EH (cell line): Measurements from ENCODE around the gene MAP2K5.

Source experiments
- DNase-seq: peaks from one replicate; pipeline ENCODE4 v3.0.0-alpha.2; 2015; ENCODE audit warnings: low read depth

The MAP2K5 gene

DNA sequence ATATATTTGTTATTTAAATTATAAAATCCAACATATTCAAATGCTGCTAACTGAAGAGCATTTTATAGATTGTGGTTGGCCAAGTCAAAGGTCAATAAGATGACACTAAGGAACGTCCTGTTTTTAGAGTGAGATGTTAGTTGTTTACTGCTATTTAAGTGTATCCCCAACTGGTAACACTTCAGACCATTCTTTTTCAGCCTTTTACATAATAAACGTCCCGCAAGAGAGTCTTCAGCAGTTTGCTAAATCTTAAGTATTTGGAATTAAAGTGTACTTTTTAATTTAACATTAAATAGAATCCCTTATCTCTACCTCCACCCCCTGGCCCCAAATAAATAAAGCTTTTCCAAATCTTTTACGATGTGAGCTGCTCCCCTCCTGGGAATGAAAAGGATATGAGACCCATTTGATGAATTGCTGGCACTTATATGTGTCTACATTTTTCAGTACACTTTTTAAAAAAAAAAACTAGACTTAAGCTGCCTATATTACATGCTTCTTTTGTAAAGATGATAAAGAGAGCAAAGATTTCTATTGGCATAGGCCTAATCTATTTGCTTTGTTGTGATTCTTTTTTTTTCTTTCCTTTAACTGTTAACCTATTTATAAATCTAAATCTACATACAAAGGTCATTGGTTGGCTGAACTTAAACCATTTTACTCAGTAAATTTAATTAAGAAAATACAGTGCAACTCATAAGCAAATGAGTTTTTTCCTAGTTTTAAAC, 181.0 kb downstream of the MAP2K5 start:
- DNase-seq = no peak

DNA sequence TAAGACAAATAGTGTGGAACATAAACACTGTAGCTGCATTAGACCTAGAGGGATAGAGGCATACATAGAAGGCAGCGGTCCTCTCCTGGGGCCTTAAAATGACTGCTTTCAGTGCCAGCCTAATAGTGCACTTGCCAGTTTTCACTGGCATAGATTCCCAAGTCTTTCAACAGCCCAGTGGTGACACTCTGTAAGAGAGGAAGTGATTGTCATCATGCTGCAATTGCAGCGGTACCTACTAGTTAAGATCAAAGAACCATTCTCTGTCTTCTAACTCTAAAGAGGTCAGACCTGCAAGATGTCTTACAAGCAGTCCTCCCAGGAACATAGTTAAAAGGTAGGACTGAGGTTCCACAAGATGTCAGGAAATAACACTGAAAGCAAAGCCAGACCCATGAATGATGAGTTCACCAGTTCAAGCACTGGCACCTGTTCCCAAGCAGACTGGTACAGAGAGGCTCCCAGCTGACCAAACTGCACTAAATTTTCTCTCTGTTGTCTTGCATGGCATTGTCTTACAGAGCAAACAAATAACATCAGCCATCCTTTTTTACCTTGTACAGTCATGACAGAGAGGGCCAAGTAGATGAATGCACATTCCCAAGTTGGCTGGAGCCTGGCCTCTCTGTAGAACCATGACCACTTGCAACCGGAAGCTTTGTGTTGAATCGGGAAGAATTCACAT, 182.3 kb downstream of the MAP2K5 start:
- no peak for DNase-seq

DNA sequence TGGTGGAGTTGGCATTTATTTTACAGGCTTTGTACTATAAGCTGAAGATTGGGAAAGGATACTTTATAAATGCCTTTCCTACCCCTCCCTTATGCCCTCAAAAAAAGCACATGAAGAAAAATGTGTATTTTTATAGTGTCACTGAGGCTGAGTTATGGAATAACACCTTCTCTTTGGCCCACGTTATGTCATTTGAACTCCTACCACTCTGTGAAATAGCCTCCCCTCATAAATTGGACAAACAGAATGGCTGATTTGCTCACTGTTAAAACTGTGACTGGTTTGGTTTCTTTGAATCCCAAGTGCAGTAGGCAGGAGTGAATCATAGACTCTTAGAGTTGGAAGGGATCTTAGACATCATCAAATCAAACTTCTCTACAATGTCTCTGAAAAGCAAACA, 187.6 kb downstream of the MAP2K5 start:
- no peak for DNase-seq

DNA sequence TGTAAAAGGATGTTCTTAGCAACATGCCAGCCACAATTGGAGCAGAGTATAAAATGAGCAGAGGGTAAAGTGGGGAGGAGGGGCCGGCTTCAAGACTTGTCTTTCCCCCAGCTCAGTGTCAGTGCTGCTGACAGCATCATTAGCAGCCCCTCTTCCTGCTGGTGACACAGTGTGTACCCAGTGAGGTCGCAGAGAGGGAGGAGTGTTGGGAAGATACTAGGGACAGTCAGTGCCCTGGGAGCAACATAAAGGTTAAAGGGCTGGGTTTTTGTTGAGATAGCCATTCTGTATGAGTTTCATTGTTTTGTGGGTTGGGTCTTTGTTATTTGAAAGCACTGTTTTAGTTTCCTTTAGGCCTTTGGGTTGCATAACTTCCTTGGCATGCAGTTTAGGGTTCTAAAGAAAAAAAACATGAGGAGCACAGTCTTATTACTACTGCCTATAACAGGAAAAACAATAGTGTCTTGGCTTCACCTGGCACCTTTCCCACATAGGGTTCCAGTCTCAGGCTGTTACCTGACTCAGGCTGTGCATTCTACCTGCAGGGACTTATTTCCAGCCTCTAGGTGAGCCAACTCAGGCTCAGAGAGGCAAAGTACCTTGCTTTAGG, 188.7 kb downstream of the MAP2K5 start:
- DNase-seq = no peak

DNA sequence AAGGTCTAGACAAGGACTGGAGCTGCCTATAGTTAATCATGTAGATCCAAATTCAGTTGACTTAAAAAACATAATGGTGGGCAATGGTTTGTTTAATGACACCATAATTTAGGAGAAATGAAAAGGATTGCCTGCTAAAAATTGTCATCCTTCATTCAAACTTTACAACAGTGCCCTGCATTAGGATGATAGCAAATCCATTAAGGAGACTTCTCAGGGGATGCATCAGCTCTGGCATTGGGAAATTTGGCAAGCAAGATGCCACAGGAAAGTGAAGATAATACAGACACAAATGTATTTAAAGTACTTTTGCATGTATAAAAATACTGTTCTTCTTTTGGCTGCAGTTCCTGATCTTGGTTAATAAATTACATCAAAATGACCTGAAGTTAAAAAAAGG, 189.7 kb downstream of the MAP2K5 start:
- no peak for DNase-seq

DNA sequence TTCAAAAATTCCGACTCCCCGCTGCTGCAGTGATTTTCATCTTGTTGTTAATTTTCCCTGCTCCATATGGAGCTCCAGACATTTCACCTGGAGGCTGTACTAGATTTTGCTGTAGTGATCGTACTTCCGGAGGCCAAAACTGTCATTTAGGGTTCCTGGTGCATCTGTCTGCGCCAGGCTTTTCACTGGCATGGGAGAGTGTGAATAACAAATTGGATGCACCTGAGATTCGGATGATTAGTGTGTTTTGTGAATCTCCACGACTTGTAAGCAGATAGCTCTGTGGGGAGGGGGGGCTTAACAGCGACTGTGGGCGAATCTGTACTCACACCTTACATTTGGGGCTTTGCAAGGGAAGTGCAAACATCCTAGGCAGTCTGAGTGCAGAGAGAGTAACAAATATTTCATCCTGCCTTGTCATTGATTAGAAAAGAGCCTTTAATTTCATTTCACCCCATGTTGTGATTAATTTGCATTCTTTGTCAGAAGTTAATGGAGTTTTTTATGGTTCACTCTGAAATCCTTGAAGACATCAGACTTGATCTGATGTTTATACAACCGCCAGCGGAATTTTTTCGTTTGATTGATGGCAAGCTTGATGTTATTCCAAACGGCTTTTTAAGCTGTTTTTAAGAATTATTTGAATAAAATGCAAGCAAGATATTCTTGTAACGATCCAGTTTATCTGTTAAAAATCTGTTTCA, 190.3 kb downstream of the MAP2K5 start:
- no peak for DNase-seq

DNA sequence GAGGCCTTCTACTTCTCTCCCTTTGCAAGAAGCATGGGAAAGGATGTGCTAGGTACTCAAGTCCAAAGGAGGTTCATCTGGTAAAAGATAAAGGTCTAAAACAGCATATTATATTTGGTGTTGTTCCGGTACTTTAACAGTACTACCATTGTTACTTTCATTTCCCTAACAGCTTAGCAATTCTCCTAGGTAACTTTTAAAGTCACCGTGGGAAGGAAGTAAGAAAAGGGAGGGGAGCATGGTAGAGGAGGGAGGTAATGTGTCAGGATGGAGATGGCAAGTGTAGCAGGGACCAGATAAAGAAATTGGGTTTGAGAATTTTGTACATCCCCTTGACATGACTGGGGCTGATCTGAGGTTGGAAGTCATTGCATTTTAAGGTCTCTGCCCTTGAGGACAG, 193.4 kb downstream of the MAP2K5 start:
- DNase-seq = no peak

DNA sequence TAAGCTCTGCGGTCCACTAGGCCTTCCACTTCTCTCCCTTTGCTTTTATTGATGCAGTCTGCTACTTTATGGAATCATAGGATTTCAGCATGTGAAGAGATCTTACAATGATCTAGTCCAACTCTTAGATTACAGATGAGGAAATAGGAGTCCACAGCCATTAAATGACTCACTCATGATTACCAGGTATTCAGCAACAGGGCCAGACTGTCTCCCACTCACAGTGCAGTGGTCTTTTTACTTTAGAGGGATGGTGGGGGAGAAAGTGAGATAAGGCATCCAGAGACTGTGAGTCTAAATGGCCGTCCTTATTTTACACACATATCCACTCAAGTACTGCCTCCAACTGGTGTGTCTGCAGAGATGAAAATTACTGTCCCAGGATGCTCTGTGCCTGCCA, 194.3 kb downstream of the MAP2K5 start:
- no peak for DNase-seq

DNA sequence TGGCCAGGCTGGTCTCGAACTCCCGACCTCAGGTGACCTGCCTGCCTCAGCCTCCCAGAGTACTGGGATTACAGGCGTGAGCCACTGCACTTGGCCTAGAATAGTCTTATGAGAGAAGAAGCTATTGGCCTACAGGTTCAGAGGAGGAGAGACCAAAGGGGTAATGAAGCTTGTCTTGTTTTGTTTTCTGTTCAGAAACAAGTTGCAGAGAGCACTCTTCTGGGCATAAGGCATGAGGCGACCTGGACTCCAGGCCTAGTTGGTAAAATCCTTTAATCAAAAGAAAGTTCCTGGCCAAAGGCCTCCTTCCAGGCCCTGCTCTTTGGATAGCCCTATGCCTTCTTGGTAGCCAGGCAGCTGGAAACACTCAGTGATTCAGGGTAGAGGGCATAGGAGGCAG, 195.6 kb downstream of the MAP2K5 start:
- DNase-seq = no peak

DNA sequence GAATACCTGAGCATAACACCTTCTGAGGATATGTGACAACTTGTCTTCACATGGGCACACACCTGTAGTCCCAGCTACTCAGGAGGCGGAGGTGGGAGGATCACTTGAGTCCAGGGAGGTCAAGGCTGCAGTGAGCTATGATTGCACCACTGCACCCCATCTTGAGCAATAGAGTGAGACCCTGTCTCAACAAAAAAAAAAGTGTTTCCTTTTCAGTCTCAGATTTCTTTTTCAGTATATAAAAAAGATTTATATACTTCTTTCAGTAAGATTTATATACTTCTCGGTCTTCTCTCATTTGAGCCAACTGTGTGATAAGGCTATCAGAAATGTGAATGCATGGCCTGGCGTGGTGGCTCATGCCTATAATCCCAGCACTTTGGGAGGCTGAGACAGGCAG, 197.9 kb downstream of the MAP2K5 start:
- no peak for DNase-seq

DNA sequence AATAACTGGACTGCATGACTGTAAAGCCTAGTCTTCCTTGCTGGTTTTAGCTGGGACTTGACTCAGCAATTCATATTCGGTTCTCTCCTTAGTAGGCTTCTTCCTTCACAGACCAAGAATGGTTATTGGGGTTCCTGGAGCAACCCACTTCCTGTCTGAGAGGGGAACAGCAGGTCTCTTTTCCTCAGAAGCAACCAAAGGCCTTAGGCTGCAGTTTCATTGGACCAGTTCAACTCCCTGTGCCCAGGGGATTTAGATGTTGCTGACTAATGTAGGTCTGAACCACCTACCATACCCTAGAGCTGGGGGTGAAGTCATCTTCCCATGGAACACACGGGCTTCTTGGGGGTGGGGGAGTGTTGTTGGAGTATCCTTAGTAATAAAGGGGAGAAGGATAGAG, 198.8 kb downstream of the MAP2K5 start:
- DNase-seq = no peak

DNA sequence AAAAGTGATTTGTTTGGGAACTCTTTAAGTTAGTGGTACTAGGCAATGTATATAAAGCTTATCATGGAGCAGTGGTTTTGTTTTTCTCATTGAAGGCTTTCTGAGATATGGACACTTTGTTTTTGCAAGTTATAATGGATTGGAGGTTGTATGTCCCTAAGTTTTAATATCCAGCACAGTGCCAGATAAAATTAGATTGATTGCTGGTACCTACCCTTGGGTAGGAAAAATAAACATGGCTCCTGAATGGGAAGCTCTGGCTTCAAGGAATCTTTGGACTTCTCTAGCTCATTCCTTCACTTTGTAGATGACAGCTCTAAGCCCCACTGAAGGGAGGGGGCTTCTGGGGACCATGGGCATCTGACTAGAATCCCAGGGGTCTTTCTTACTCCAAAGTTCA, 201.1 kb downstream of the MAP2K5 start:
- DNase-seq = no peak

DNA sequence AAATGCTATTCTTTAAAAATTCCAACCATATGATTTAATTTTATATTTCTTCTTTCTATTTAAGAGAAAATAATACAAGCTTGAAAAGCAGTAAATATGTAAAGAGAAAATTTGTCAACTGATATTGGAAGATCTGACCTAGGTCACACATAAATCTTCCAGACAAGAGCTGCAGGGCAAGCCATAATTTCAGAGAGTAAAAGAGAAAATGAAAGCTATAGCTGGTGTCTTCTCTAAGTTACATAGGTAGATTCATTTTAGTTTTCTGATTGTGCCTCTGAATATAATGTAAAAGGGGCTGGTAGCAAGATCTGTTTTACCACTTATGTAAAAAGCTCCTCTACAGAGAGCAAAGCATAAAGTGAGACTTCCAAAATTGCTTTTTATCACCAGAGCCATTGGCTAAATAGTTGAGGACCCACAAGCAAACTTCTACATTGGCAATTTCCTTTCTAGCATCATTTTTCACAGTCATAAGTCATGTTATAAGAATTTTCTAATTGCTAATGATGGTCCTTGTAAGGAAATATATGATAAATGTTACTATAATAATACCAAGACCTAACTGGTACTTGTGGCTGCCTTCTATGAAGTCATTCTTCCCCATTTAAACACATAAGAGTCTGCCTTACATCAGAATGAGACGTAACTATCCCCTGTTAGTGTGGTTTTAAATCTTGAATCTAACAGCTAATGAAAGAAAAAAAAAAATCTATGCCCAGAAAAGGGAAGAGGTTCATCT, 202.0 kb downstream of the MAP2K5 start:
- DNase-seq = peak; percentile 18

DNA sequence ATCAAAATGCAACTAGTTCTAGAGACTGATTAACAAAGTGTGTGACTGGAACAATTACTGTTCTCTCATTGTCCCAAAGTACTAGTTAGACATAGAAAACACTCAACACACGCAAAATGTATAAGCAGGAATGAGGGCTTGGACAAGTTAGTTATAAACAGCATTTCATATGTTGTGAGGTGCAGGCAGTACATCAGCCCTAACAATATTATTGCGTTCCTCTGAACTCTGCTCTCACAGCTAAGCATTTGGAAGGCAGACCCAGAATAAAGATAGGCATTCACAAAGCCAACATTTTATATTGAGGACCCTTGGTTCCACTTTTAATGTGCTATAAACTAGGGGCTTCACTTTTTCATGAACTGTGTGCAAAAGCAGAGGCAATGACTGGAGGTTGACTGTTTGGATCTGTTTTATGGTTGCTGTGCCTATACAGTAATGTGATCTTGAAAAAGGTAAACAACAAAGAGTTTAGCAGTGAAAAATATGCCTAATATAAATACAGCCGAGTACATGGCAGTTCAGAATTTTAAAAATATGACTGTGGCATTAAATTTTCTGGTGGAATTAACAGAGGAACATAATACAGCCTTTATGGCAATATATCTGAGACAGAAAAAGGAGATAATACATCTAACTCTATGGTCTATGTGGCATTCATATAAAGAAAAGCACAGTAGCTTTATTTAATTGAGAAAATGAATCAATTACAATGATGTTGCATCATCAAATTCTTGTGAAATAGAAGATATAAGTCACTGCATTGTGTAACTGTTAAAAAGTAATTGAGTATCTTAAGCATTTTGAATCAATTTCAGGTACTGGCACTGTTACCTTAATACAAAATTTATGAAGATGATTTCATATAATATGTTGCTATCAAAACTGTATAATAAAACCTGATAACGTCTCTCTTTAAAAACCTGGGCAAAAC, 202.8 kb downstream of the MAP2K5 start:
- DNase-seq = peak; percentile 18

DNA sequence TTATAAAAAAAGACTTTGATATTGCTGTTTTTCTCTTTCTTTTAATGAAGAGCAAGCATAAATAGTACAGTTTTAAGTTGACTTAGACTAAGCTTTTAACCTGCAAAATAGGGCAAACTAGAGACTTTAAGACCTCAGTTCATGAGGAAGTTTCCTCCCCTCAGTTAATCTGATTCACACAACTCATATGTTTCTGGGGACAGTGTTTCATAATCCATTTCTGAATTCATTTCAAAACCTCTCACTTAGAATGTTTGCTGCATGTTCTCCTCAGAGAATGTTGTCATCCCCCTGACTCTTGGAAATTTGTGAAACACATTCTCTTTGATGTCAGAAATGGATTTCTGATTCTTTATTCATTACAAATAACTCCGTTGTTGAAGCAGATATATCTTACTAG, 203.5 kb downstream of the MAP2K5 start:
- DNase-seq = no peak

DNA sequence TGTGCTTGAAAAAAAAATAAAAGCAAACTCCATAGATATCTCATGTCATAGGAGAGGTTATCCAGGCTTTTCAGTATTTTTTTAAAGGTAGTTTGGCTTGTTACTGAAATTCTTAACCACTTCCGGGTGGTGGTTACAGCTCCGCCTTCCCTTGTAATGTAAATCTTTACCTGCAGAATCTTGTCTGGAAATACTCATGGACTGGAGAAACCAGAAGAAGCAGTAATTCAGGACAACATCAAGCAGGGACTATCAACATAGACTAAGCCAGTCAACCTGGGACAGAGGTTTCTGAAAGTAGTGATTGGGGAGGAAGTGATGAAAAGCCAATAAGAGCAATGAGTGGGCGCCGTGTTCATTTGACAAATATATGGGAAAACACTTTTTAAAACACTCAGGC, 203.9 kb downstream of the MAP2K5 start:
- DNase-seq = no peak

DNA sequence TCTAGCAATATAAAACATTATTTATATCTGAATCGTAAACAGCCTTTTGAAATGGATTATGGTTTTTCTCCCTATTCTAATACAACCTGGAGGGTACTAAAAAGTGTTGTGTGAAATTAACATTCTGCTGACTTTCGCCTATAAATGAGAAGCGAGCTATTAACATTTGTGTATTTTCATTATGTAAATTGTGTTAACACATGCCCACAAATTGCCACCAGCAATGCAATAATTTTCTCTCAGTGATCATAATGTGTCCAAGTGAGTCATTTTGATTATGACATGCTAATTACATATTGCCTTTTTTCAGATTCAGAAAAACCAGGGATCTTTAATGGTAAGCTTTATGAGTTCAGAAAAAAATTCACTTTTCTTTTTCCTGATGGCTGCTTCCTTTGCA, 205.4 kb downstream of the MAP2K5 start:
- no peak for DNase-seq

DNA sequence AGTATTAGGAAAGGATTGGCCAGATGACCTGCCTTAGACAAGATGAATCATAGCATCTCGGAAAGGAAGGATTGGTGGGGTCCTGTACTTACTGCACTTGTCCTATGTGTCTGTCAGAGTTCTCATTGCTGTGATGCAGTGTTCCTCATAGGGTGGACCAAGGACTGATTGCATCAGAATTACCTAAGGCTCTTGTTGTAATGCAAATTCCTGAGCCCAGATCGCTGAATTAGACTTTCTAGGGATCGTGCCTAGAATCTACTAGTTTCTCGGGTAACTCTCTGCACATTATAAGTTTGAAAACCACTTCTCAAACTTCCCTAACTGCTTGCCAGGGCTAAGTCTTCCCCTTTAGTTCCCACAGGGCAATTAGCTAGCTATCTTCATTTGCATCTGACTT, 207.9 kb downstream of the MAP2K5 start:
- DNase-seq = no peak

DNA sequence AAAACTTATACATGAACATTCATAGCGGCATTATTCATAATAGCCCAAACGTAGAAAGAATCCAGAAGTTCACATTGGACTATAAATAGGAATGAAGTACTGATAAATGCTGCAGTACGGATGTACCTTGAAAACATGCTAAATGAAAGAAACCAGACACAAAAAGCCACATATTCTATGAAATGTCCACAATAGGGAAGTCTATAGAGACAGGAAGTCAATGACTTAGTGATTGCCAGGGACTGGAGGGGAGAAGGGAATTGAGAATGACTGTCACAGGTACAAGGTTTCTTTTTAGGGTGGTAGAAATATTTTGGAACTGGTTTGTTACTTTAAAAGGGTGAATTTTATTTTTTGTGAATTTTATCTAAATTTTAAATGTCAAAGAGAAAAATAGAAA, 211.4 kb downstream of the MAP2K5 start:
- no peak for DNase-seq

DNA sequence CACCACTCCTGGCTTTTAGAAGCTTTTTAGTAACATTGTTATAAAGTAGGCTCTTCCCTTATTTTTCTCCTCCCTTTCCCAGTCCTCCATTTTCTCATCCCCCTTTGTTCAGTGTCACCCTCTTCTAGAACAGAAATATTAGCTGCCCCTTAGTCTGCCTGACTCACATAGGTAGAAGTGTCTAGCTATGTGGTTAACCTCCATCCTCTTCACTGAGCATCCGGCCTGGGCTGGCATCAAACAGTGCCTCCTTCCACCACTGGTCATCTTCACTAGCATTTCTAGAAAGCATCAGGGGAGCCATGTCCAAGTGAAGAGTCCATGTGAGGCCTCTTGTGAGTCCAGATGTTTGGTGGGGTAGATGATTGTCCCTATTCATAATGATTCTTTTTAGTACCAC, 212.8 kb downstream of the MAP2K5 start:
- DNase-seq = no peak

DNA sequence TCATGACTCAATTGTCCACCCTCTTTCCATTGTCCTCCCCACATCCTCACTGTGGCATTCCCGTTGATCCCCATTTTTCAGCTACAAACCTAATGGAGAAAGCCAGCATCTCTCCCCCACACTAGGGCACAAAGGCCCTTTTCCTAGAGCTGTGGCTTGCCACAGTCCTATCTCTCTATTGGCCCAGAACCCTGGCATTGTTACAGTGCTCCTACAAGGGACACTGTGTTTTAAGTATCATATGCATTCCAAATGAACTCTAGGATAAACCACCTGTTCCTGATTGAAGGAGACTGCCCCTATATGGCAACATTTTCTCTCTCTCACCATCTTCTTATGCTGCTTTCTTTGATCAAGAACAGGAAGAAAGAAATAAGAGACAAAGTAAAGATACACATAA, 213.4 kb downstream of the MAP2K5 start:
- no peak for DNase-seq
